IMR-90 (cell line): ENCODE data around the gene SOS1. TPM values are rescaled to one million over a fixed set of nuclear protein-coding genes. Genes with fewer than 3 reads are reported as not detected.

Source experiments
- ATAC-seq: fragments of 200-7000 bp; cut with Tn5 transposase; 2 replicates; pipeline ENCODE4 v1.9.1; 2020; ENCODE audit warnings: low read depth, mild to moderate bottlenecking, moderate library complexity
- BruUV-seq: library from RNA; stranded (reverse); fragments of 400-500 nt; replicated peaks from 2 replicates; lab custom pipeline; 2021; lab: Mats Ljungman, UMichigan
- CTCF ChIA-PET: fragments of 300-600 bp; formaldehyde crosslinking; extraction: SDS; loops from one replicate; lab custom pipeline; 2021; ENCODE audit warnings: antibody characterized with exemption; lab: Yijun Ruan, JAX
- POLR2A ChIA-PET: fragments of 300-600 bp; sonication (Branson Sonifier 250); formaldehyde crosslinking; loops from one replicate; lab custom pipeline; 2022; ENCODE audit warnings: antibody characterized with exemption; ENCODE audit not compliant: unreplicated experiment; lab: Charles Lee
- DNase-seq: peaks from one replicate; pipeline ENCODE4 v3.0.0; 2013
- H2AFZ ChIP-seq: replicated peaks from 2 replicates; pipeline ENCODE3; 2013; ENCODE audit warnings: low read length, mild to moderate bottlenecking; ENCODE audit not compliant: poor library complexity
- H2AK5ac ChIP-seq: 2 replicates; pipeline ENCODE4 v1.6.1; 2013; ENCODE audit warnings: low read depth, low read length, inconsistent platforms
- H2AK9ac ChIP-seq: replicated peaks from 2 replicates; pipeline ENCODE3; 2013; ENCODE audit warnings: mild to moderate bottlenecking, low read depth, low read length, moderate library complexity; ENCODE audit not compliant: poor library complexity
- H2BK120ac ChIP-seq: 2 replicates; pipeline ENCODE4 v1.6.1; 2013; ENCODE audit warnings: low read depth, low read length, inconsistent platforms
- H2BK15ac ChIP-seq: 3 replicates; pipeline ENCODE4 v1.6.1; 2013; ENCODE audit warnings: low read depth, low read length, inconsistent platforms
- H2BK20ac ChIP-seq: 2 replicates; pipeline ENCODE4 v1.6.1; 2013; ENCODE audit warnings: low read depth, mild to moderate bottlenecking, inconsistent platforms, low read length, moderate library complexity
- H2BK5ac ChIP-seq: 2 replicates; pipeline ENCODE4 v1.6.1; 2013; ENCODE audit warnings: mild to moderate bottlenecking, low read depth, low read length, inconsistent platforms; ENCODE audit not compliant: poor library complexity, severe bottlenecking
- H3K14ac ChIP-seq: replicated peaks from 2 replicates; pipeline ENCODE4 v1.6.1; 2013; ENCODE audit warnings: low read depth, low read length, inconsistent platforms
- H3K18ac ChIP-seq: 2 replicates; pipeline ENCODE4 v1.6.1; 2013; ENCODE audit warnings: low read depth, low read length, control low read depth
- H3K23ac ChIP-seq: 2 replicates; pipeline ENCODE4 v1.6.1; 2013; ENCODE audit warnings: low read depth, low read length, inconsistent platforms
- H3K27ac ChIP-seq: 2 replicates; pipeline ENCODE4 v1.5.1; 2013; ENCODE audit warnings: mild to moderate bottlenecking, control low read depth, low read length; ENCODE audit not compliant: insufficient read depth
- H3K27me3 ChIP-seq: 2 replicates; pipeline ENCODE4 v1.6.1; 2013; ENCODE audit warnings: low read length; ENCODE audit not compliant: control insufficient read depth, insufficient read depth
- H3K36me3 ChIP-seq: 2 replicates; pipeline ENCODE4 v1.6.1; 2013; ENCODE audit warnings: low read length, mixed read lengths; ENCODE audit not compliant: control insufficient read depth, insufficient read depth
- H3K4ac ChIP-seq: 2 replicates; pipeline ENCODE4 v1.6.1; 2013; ENCODE audit warnings: low read depth, low read length, inconsistent platforms
- H3K4me1 ChIP-seq: 2 replicates; pipeline ENCODE4 v1.6.1; 2013; ENCODE audit warnings: low read length, mixed read lengths; ENCODE audit not compliant: control insufficient read depth, insufficient read depth
- H3K4me2 ChIP-seq: 2 replicates; pipeline ENCODE4 v1.6.1; 2013; ENCODE audit warnings: low read depth, mild to moderate bottlenecking, control low read depth, low read length, moderate library complexity
- H3K4me3 ChIP-seq: 2 replicates; pipeline ENCODE4 v1.5.1; 2013; ENCODE audit warnings: low read depth, mild to moderate bottlenecking, control low read depth, low read length, moderate library complexity; ENCODE audit not compliant: insufficient read depth
- H3K56ac ChIP-seq: 2 replicates; pipeline ENCODE4 v1.6.1; 2013; ENCODE audit warnings: low read length, inconsistent platforms; ENCODE audit not compliant: insufficient read depth; ENCODE audit errors: extremely low read depth
- H3K79me1 ChIP-seq, 2 experiments: 2 replicates each; pipeline ENCODE4 v1.6.1; 2013; ENCODE audit warnings: low read length in 2 of 2, inconsistent platforms in 1 of 2, low read depth in 1 of 2
- H3K9ac ChIP-seq: 2 replicates; pipeline ENCODE4 v1.6.1; 2013; ENCODE audit warnings: low read depth, low read length, control low read depth
- H3K9me1 ChIP-seq: 2 replicates; pipeline ENCODE4 v1.6.1; 2013; ENCODE audit warnings: low read length, inconsistent platforms; ENCODE audit not compliant: insufficient read depth
- H3K9me3 ChIP-seq: 2 replicates; pipeline ENCODE4 v1.6.1; 2013; ENCODE audit warnings: low read length; ENCODE audit not compliant: control insufficient read depth, insufficient read depth
- H4K20me1 ChIP-seq: 2 replicates; pipeline ENCODE4 v1.6.1; 2013; ENCODE audit warnings: low read length, inconsistent platforms; ENCODE audit not compliant: insufficient read depth
- H4K5ac ChIP-seq: 2 replicates; pipeline ENCODE4 v1.6.1; 2013; ENCODE audit warnings: mild to moderate bottlenecking, low read depth, low read length, control low read depth
- H4K8ac ChIP-seq, 2 experiments: 2 replicates each; pipeline ENCODE4 v1.6.1; 2013; ENCODE audit warnings: low read depth in 2 of 2, low read length in 2 of 2, control low read depth in 1 of 2, inconsistent platforms in 1 of 2
- H4K91ac ChIP-seq: 2 replicates; pipeline ENCODE4 v1.6.1; 2013; ENCODE audit warnings: low read depth, low read length, inconsistent platforms; ENCODE audit not compliant: insufficient read depth
- FOS ChIP-seq: fragments of 150-350 bp; IDR thresholded peaks from 2 replicates; pipeline ENCODE4 v1.6.1; 2016; ENCODE audit warnings: low read depth, low read length
- MAZ ChIP-seq: IDR thresholded peaks from 2 replicates; pipeline ENCODE4 v1.6.1; 2012; ENCODE audit warnings: low read depth, mild to moderate bottlenecking, low read length, improper control_type of control experiment, moderate library complexity, borderline replicate concordance
- RAD21 ChIP-seq: IDR thresholded peaks from 2 replicates; pipeline ENCODE4 v1.6.1; 2012; ENCODE audit warnings: low read length, improper control_type of control experiment
- WGBS, 2 experiments: methylation state at CpG; one replicate each; pipeline versions ENCODE4 v1.1.5 to v1.1.7; 2013; ENCODE audit warnings: missing lambda C conversion rate in 2 of 2; ENCODE audit not compliant: insufficient read length in 1 of 2; ENCODE audit errors: extremely low coverage in 2 of 2; 5-methylcytosine and 5-hydroxymethylcytosine counted together
- dilution Hi-C: fragments of 300-500 bp; cut with HindIII; formaldehyde crosslinking; loops from one replicate; pipeline ENCODE4 v1.14.3; 2018; ENCODE audit warnings: low sequenced_read_pairs; ENCODE audit not compliant: unreplicated experiment
- in situ Hi-C: fragments of 300-500 bp; cut with MboI; formaldehyde crosslinking; loops from 3 replicates; pipeline ENCODE4 v1.14.3; 2019; ENCODE audit warnings: low sequenced_read_pairs, inconsistent platforms, mixed read lengths
- intact Hi-C: fragments of 100-400 bp; cut with micrococcal nuclease; formaldehyde crosslinking; loops from 2 replicates; pipeline ENCODE4 v1.10.0; 2022
- polyA plus RNA-seq, 3 experiments: library from polyadenylated mRNA; depleted of rRNA; stranded (reverse); fragments of >200 nt; gene quantifications; 2 replicates each; pipeline ENCODE4 v1.2.3, GENCODE V29; 2012; ENCODE audit warnings: low replicate concordance in 1 of 3
- total RNA-seq: library from RNA; depleted of rRNA; stranded (reverse); fragments of >200 nt; gene quantifications from 2 replicates; pipeline ENCODE4 v1.2.3, GENCODE V29; 2012
- TF ChIP-seq, protein P1 (sequence below): conservative IDR thresholded peaks from 2 replicates; pipeline ENCODE4 v1.5.1; 2012; ENCODE audit warnings: mild to moderate bottlenecking, low read depth, low read length, improper control_type of control experiment

The SOS1 gene
- total and polyA plus RNA-seq, 2 of the 4 experiments (the other 2 are of a cell fraction): 8.2 to 11.2 TPM

DNA sequence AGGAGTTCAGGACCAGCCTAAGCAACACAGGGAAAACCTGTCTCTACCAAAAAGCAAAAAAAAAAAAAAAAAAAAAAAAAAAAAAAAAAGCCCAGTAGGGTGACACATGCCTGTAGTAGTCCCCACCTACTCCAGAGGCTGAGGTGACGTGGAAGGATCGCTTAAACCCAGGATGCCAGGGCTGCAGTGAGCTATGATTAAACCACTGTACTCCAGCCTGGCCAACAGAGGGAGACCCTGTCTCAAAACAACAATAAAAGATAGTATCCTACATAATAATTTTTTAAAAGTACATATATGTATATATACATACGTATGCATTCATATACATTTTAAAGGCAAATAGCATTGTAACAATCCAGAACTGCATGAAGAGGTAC lies 51.7 kb downstream of the SOS1 start:
- no TSS peak for BruUV-seq
- H3K4me2 ChIP-seq: peak overlapping the region; percentile 27; the same call in 1 of the 2 replicates
- peak overlapping the region; percentile 89 for H3K4ac ChIP-seq
- ChIA-PET POLR2A (no interaction called here), CTCF (interaction anchor here (1.6 kb wide), 1 partner anchor 159 kb away, joined by 6 read pairs; no protein-coding TSS in a partner anchor)
- peak overlapping the region; percentile 76; the same call in 1 of the 2 replicates for H4K91ac ChIP-seq
- no peak overlapping the region for H3K9ac ChIP-seq
- peaks cover 6% of the 10 kb centered on the region for H3K4me1 ChIP-seq
- DNase-seq (peak; percentile 26), ATAC-seq (no peak)
- peak overlapping the region; percentile 74; the same call in 1 of the 2 replicates for H3K27ac ChIP-seq
- dilution Hi-C loops (no loop called here), intact Hi-C loops (loop anchor here (2.0 kb wide), 1 partner anchor 56 kb away; no protein-coding TSS in a partner anchor), in situ Hi-C loops (no loop called here)
- peaks cover 6% of the 10 kb centered on the region; the same call in 1 of the 2 replicates for H4K20me1 ChIP-seq
- H4K5ac ChIP-seq: peak overlapping the region; percentile 66; the same call in 1 of the 2 replicates
- H2BK15ac ChIP-seq: no peak overlapping the region
- peak overlapping the region; percentile 93; the same call in 1 of the 2 replicates for H2AK5ac ChIP-seq
- H3K23ac ChIP-seq: peak overlapping the region; percentile 83; the same call in 1 of the 2 replicates
- H3K79me1 ChIP-seq: peaks cover 14 to 45% of the 10 kb centered on the region in 2 experiments
- no peak overlapping the region for H3K4me3 ChIP-seq
- H3K27me3 ChIP-seq: no peaks in the 10 kb centered on the region
- H2AK9ac ChIP-seq: no peak overlapping the region
- no peak overlapping the region for H2AFZ ChIP-seq
- no peak overlapping the region for H3K56ac ChIP-seq
- no peaks in the 10 kb centered on the region for H3K9me3 ChIP-seq
- no peaks in the 10 kb centered on the region for H3K36me3 ChIP-seq
- peak overlapping the region; percentile 78; the same call in 1 of the 2 replicates for H2BK120ac ChIP-seq
- H3K9me1 ChIP-seq: peaks cover 6% of the 10 kb centered on the region; the same call in 1 of the 2 replicates
- TF ChIP-seq, protein P1, sequence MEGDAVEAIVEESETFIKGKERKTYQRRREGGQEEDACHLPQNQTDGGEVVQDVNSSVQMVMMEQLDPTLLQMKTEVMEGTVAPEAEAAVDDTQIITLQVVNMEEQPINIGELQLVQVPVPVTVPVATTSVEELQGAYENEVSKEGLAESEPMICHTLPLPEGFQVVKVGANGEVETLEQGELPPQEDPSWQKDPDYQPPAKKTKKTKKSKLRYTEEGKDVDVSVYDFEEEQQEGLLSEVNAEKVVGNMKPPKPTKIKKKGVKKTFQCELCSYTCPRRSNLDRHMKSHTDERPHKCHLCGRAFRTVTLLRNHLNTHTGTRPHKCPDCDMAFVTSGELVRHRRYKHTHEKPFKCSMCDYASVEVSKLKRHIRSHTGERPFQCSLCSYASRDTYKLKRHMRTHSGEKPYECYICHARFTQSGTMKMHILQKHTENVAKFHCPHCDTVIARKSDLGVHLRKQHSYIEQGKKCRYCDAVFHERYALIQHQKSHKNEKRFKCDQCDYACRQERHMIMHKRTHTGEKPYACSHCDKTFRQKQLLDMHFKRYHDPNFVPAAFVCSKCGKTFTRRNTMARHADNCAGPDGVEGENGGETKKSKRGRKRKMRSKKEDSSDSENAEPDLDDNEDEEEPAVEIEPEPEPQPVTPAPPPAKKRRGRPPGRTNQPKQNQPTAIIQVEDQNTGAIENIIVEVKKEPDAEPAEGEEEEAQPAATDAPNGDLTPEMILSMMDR: 0 out of 2 replicates have a peak, but pooled peaks have one; percentile 17
- 0 out of 2 replicates have a peak, but pooled peaks have one; percentile 7 for TF ChIP-seq RAD21
- no peak for TF ChIP-seq FOS
- TF ChIP-seq MAZ: no peak
- peak overlapping the region; percentile 54 for H3K18ac ChIP-seq
- H3K14ac ChIP-seq: peak overlapping the region; percentile 94; the same call in 1 of the 2 replicates
- peak overlapping the region; percentile 10 to 74; a peak in 2 of 4 replicates for H4K8ac ChIP-seq
- peak overlapping the region; percentile 83 for H2BK5ac ChIP-seq
- no CpG with 5 or more reads among the region's 3 CpGs for WGBS, 2 experiments
- H2BK20ac ChIP-seq: peak overlapping the region; percentile 84
